Measurements from ENCODE around the gene TNKS1BP1.
"Not testable (repeated sequence)": the region's sequence is repeated elsewhere in the genome, so short reads cannot be mapped to it uniquely, and the experiment has no call there.

The TNKS1BP1 gene, protein sequence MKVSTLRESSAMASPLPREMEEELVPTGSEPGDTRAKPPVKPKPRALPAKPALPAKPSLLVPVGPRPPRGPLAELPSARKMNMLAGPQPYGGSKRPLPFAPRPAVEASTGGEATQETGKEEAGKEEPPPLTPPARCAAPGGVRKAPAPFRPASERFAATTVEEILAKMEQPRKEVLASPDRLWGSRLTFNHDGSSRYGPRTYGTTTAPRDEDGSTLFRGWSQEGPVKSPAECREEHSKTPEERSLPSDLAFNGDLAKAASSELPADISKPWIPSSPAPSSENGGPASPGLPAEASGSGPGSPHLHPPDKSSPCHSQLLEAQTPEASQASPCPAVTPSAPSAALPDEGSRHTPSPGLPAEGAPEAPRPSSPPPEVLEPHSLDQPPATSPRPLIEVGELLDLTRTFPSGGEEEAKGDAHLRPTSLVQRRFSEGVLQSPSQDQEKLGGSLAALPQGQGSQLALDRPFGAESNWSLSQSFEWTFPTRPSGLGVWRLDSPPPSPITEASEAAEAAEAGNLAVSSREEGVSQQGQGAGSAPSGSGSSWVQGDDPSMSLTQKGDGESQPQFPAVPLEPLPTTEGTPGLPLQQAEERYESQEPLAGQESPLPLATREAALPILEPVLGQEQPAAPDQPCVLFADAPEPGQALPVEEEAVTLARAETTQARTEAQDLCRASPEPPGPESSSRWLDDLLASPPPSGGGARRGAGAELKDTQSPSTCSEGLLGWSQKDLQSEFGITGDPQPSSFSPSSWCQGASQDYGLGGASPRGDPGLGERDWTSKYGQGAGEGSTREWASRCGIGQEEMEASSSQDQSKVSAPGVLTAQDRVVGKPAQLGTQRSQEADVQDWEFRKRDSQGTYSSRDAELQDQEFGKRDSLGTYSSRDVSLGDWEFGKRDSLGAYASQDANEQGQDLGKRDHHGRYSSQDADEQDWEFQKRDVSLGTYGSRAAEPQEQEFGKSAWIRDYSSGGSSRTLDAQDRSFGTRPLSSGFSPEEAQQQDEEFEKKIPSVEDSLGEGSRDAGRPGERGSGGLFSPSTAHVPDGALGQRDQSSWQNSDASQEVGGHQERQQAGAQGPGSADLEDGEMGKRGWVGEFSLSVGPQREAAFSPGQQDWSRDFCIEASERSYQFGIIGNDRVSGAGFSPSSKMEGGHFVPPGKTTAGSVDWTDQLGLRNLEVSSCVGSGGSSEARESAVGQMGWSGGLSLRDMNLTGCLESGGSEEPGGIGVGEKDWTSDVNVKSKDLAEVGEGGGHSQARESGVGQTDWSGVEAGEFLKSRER (N-terminal part only)

GRCh38 chr11:57324886-57325734 lies at the start of gene TNKS1BP1:
Gene TNKS1BP1, minus strand, starts transcription at chr11:57324952. Its CDS starts 3,067 bp downstream, at chr11:57321885.
- peak; percentile 96 for DNase-seq (ENCODE audit: low spot score)

GRCh38 chr11:57373146-57373545 lies 48.4 kb upstream of the TNKS1BP1 start:
- no peak for DNase-seq (ENCODE audit: low spot score)

DNA sequence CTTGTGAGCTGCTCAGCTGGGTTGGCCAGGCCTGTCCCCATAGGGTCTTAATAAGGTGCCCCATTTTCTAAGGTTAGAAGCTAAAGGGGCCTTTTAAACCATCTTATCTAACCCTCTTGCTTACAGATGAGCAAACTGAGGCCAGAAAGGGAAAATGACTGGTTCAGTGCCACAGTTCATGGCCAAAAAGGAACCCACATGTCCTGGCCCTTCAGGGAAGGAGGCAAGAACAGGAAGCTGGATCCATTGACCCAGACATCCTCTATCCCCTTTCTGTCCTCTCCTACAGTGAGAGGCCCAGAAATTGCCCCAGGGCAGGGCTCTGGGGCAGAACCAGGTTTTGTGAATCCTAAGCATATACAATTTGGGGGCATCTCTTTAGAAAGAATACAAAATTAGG lies 46.2 kb upstream of the TNKS1BP1 start:
- no peak for DNase-seq (ENCODE audit: low spot score)

DNA sequence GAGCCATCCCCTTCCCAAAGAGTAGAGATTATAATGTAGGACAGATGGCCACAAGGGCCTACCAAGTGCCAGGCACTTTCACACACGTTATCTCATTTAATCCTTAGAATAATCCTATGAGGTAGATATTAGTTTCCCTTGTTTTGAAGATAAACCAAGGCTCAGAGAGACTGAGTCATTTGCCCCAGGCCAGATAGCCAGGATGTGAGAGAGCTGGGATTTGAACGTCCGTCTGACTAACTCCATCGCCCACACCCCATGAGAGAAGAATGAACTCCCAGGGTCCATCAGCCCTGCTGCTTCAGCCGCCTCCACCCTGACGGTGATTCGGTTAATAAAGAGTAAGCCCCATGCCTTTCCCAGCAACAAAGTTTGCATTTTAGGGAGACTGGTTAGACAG lies 45.5 kb upstream of the TNKS1BP1 start:
- DNase-seq (ENCODE audit: low spot score), result peak; percentile 54

DNA sequence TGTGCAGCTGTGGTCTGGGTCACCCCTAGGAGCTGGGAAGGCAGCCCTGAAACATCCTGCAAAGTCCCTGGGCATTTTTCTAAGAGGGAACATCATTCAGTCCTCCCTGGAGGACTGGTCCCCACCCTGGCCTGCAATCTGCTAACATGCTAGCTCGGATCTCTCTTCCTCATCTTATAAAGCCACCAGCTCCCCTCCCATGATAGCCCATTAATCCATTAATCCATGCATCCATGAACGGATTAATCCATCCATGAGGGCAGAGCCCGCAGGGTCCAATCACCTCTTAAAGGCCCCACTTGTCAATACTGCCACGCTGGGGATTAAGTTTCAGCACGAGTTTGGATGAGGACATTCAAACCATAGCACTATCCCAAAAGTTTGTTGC lies 44.1 kb upstream of the TNKS1BP1 start:
- no peak for DNase-seq (ENCODE audit: low spot score)

DNA sequence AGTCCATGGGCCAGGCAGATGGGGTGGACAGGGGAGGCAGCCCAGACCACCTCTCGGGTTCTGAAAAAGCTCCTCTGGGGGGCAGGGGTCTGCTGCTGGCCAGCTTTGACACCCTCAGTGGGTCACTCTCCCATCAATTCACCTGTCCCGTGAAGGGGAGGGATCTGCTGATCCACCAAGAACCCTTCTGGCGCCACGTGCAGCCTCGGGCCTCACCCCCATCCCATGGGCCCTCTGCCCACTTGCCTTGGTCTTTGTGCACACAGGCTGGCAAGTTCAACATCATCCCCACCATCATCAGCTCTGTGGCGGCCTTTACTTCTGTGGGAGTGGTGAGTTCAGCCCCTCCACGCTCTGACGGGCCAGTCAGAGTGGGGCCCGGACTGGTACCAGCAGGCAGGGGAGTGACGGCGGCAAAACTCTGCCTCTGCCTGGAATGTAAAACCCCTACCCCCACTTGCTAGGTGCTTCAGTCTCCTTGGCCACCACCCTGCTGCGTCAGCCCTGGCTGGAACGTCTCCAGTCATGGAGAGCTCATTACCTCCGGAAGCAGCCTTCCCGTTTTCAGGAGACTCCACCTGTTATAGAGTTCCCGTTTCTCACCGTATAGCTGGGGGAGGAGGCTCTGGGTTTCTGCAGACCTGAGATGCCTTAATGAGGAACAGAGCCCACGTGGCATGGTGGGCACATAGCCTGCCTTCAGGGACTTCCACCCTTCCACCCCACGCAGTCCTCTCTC lies 43.5 kb upstream of the TNKS1BP1 start:
- DNase-seq (ENCODE audit: low spot score), result no peak

DNA sequence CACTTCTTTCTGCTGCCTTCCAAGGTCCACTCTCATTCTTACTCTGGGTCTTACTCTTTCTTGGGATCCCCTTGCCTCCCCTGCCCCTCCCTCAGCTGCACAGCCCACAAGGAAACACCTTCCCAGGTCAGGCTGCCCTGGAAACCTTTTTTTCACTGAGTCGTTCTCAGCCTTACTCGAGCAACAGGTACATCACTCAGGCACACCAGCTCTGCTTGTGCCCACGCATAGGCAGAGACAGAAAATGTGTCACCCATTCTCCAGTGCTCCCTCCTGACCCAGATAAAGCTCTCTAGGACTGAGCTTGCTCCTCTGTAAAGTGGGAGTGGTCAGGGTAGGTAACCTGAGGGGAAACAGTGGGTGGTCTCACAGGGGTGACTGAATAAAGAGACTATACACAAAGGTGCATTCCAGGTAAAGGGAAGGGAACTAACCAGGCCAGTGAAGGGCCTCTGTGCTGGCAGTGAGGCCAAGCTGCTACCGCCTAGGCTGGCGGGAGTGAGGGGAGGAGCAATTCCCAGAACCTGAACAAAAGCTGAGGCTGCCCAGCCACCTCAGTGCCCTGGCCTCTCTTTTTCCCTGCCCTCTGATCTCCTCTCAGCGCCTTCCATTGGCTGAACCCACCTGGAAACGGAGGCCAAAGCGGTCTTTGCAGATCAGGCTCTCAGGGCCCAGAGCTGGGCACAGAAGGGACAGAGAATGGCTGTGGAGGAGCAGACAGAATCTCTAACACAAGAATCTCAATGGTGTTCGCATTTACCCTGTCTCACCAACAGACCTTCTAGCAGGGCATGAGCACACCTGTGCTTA lies 40.3 kb upstream of the TNKS1BP1 start:
- DNase-seq (ENCODE audit: low spot score), result no peak

DNA sequence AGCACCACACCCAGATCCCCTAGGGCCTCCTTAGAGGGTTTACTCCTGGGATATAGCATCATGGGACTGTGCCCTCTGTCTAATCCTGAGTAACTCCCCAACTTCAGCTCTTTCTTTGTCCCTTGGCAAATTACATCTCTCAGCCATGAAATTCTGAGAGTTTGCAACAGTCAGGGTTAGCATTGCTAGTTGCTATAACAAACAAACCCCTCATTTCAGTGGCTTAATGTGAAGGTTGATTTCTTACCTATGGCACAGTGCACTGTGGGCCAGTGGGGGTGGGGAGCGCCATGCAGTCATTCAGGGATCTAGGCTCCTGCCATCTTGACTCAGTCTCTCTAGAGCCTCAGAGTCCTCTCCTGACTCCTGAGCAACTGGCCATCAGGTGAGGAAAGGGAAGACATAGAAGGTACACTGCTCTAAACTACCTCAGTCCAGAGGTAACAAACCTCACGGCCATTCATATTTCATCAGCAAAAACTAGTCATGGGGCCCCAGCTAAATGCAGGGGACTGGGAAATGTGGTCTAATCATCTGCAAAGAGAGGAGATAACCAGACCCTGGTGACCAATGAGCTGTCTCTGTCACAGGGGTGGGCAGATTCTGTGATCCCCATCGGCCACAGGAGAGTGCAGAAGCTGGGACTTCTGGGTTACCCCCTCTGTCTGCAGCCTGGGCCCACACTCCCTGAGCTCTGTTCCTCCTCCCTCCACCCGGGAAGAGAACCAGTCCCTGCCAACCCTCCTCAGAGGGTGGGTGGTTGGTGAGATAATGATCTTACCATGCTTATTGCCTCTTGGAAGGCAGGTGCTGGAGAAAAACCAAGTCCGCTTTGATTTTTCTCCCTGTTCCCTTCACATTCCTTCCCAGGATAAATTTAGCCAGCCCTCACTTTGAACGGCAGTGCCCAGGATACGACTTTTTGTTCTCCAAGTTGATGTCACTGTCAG lies 38.7 kb upstream of the TNKS1BP1 start:
- no peak for DNase-seq (ENCODE audit: low spot score)

- DNase-seq (ENCODE audit: low spot score), result no peak
Observed at GRCh38 chr11:57361926-57362325, 37.2 kb upstream of the TNKS1BP1 start.

DNA sequence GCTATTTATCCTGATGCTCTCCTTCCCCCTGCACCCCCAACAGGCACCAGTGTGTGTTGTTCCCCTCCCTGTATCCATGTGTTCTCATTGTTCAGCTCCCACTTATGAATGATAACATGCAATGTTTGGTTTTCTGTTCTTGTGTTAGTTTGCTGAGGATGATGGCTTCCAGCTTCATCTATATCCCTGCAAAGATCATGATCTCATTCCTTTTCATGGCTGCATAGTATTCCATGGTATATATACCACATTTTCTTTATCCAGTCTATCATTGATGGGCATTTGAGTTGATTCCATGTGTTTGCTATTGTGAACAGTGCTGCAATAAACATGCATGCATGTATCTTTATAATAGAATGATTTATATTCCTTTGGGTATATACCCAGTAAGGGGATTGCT lies 36.7 kb upstream of the TNKS1BP1 start:
- DNase-seq (ENCODE audit: low spot score), result not testable (repeated sequence)

GRCh38 chr11:57360991-57361390 lies 36.2 kb upstream of the TNKS1BP1 start:
- DNase-seq (ENCODE audit: low spot score), result no peak

DNA sequence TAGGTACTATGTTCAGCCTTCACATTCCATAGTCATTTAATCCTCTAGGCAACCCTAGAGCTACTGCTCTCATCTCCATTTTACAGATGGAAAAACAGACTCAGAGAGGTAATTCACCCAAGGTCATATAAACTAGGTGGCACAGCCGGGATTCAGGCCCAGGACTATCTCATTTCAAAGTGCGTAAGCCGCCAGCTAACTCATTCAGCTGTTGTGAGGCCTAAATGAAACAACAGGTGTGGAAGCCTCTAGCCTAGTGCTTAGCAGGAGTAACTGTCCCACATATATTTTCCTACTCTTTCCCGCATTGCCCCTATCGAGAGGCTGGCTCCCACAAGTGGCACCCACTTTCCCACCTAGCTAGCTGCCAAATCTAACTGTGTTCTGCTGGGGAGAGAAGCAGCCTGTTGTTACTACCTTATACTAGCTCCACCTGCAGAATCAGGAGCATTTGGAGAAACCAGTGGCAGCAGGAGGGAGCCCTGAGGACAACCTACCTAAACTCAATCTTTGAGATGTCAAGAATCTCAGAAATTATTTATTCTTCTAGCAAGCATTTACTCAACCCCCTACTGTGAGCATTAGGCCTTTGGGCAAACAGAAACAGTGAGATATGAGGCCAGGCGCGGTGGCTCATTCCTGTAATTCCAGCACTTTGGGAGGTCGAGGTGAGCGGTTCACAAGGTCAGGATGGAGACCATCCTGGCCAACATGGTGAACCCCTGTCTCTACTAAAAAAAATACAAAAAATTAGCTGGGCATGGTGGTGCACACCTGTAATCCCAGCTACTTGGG lies 35.3 kb upstream of the TNKS1BP1 start:
- DNase-seq (ENCODE audit: low spot score), result no peak

DNA sequence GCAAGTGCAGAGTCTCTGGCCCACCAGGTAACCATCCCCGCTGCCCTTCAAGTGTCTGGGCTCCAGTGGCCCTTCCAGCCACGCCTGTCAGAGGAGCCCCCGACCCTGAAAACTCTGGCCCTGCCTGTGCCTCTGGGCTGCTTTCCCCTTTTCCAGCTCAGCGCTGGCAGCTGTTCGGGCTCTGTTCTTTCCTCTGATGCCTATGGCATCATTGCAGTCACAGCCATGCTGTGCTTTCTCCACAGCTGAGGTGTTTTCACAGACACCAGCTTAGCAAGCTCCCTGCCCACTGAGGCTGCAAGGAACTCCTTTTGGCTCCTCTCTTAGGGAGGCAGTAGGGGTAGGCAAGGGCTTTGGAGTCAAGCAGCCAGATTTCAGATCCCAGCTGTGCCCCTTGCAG lies 34.6 kb upstream of the TNKS1BP1 start:
- no peak for DNase-seq (ENCODE audit: low spot score)

DNA sequence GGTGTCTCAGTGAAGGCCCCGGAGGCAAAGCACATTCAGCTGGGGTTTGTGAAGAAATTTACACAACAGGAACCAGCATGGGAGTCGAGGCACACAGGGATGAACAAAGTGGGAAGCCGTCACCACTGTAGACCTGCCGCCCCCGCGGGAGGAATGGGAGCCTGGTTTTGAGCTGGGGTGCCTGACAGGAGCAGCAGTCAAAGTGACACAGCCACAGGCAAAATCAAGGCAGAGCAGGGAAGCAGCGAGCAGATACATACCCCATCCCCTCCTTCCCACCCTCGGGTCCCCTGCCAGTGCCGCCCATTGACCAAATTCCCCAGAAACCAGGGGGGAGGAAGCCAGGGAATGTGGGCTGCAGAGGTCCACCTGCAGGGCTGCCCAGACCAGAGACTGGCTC lies 34.2 kb upstream of the TNKS1BP1 start:
- no peak for DNase-seq (ENCODE audit: low spot score)

DNA sequence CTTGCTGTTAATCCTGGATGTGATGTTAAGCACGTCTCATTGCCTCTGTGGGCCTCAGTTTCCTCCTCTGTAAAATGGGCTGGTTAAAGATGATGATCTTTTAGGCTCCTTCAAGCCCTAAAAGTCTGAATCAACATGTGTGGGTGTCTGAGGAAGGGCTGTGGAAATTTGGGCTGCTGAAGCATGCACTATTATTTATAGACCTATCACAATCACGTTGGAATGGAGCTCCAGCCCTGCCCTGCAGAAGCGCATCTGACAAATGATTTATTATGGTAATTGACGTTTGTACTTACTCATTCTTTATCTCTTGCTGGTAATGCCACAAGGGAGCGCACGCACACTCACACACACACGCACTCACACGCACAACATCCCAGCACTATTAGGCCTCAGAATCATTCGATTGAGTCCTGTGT lies 33.8 kb upstream of the TNKS1BP1 start:
- DNase-seq (ENCODE audit: low spot score), result no peak

- peak; percentile 54 for DNase-seq (ENCODE audit: low spot score)
Observed at GRCh38 chr11:57357856-57358255, 33.1 kb upstream of the TNKS1BP1 start.

GRCh38 chr11:57357310-57357709 lies 32.6 kb upstream of the TNKS1BP1 start:
- DNase-seq (ENCODE audit: low spot score), result no peak

GRCh38 chr11:57356268-57356667 lies 31.5 kb upstream of the TNKS1BP1 start:
- no peak for DNase-seq (ENCODE audit: low spot score)
